Tibial artery (tissue), 4 donors: Measurements from ENCODE around the gene MGST3.
"Not testable (repeated sequence)": the region's sequence is repeated elsewhere in the genome, so short reads cannot be mapped to it uniquely, and the experiment has no call there.

Experiments
- DNase-seq, 2 donors: peaks; one replicate each; pipeline ENCODE4 v3.0.0-alpha.2; 2019
- H3K27ac ChIP-seq, 2 donors: fragments of 200-600 bp; sonication (generic) in 1 of 2; 1 replicate in 1 of 2; 2 replicates in 1 of 2; pipeline ENCODE4 v1.5.1; 2018 to 2019; ENCODE audit warnings: mild to moderate bottlenecking in 1 of 2
- H3K27me3 ChIP-seq, 2 donors: fragments of 200-600 bp; sonication (generic) in 1 of 2; one replicate each; pipeline versions ENCODE4 v1.5.1 to v1.6.0; 2016 to 2019
- H3K36me3 ChIP-seq, 3 donors: fragments of 200-600 bp; sonication (generic) in 2 of 3; one replicate each; pipeline ENCODE4 v1.5.1; 2016 to 2019; ENCODE audit warnings: mild to moderate bottlenecking in 2 of 3
- H3K4me1 ChIP-seq, 4 donors: fragments of 200-600 bp; sonication (generic) in 2 of 4; 1 replicate in 3 of 4; 2 replicates in 1 of 4; pipeline ENCODE4 v1.5.1; 2016 to 2019
- H3K4me3 ChIP-seq, 2 donors: fragments of 200-600 bp; sonication (generic) in 1 of 2; 1 replicate in 1 of 2; 2 replicates in 1 of 2; pipeline ENCODE4 v1.5.1; 2018 to 2019; ENCODE audit warnings: mild to moderate bottlenecking in 2 of 2
- H3K9me3 ChIP-seq, 3 donors: fragments of 200-600 bp; sonication (generic) in 1 of 3; one replicate each; pipeline ENCODE4 v1.5.1; 2016 to 2019
- intact Hi-C: fragments of 100-400 bp; cut with DNase I; formaldehyde crosslinking; loops from one replicate; pipeline ENCODE4 v1.15.0; 2023; ENCODE audit warnings: low total_unique reads
- TF ChIP-seq, protein P1 (sequence below), 2 experiments: fragments of 200-600 bp in 1 of 2; fragments of 450-650 bp in 1 of 2; IDR thresholded peaks; one replicate each; pipeline ENCODE4 v1.5.1; 2017 to 2019; ENCODE audit warnings: antibody characterized with exemption in 2 of 2, mild to moderate bottlenecking in 1 of 2, moderate library complexity in 1 of 2

The MGST3 gene

DNA sequence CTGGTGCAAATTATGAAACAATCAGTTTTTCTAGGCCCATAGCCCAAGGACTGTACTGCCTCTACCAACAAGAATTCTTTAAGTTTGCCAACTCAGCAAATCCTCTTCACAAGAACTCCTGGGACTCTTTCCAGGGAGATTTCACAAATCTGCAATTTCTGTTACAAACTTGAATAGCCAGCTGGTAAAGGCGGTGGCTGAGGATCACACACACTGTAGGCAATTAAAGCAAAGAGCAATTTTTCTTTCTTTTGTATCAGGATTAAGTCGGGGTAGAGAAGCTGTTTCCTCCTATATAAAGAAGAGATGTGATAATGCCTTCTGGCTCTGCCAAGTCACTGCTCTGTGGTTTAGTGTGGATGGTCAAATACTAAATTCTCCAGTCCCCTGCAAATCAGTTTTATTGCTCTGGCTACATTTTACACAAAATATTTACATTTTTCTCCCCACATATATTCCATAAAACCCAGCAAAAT is 65.6 kb downstream of the MGST3 start:
- H3K27ac ChIP-seq = no peak overlapping the region
- H3K9me3 ChIP-seq = no peaks in the 10 kb centered on the region
- H3K4me1 ChIP-seq = peaks cover 11 to 27% (median 20%) of the 10 kb centered on the region in 4 donors
- DNase-seq = peak in 1 of 2 donors; percentile 40
- H3K36me3 ChIP-seq = no peaks in the 10 kb centered on the region
- H3K27me3 ChIP-seq = no peaks in the 10 kb centered on the region
- TF ChIP-seq, protein P1, sequence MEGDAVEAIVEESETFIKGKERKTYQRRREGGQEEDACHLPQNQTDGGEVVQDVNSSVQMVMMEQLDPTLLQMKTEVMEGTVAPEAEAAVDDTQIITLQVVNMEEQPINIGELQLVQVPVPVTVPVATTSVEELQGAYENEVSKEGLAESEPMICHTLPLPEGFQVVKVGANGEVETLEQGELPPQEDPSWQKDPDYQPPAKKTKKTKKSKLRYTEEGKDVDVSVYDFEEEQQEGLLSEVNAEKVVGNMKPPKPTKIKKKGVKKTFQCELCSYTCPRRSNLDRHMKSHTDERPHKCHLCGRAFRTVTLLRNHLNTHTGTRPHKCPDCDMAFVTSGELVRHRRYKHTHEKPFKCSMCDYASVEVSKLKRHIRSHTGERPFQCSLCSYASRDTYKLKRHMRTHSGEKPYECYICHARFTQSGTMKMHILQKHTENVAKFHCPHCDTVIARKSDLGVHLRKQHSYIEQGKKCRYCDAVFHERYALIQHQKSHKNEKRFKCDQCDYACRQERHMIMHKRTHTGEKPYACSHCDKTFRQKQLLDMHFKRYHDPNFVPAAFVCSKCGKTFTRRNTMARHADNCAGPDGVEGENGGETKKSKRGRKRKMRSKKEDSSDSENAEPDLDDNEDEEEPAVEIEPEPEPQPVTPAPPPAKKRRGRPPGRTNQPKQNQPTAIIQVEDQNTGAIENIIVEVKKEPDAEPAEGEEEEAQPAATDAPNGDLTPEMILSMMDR (IDR thresholded peaks at IDR 0.05) = no peak
- intact Hi-C loops = loop anchor here (5.0 kb wide), 1 partner anchor 64 kb away; the partner anchor contains the start of gene MGST3
- H3K4me3 ChIP-seq = no peak overlapping the region

DNA sequence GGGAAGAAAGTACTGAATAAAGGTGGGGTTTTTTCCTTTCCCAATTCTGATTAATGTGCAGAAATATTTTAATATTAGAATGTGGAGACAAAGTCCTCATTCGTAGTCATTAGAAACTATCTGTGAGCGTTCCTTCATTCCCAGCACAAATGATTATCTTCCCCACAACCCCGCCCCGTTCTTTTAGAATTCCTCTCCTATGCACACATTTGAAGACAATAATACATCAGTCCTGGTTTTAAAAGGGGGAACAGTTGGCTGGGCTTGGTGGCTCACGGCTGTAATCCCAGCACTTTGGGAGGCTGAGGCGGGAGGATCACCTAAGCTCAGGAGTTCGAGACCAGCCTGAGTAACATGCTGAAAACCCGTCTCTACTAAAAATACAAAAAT is 66.5 kb downstream of the MGST3 start:
- H3K27me3 ChIP-seq = no peaks in the 10 kb centered on the region
- DNase-seq = no peak
- H3K4me1 ChIP-seq = peaks cover 11 to 27% (median 20%) of the 10 kb centered on the region in 4 donors
- H3K9me3 ChIP-seq = no peaks in the 10 kb centered on the region
- peak overlapping the region; percentile 85 to 89 for H3K4me3 ChIP-seq
- peak overlapping the region; percentile 95 to 96 for H3K27ac ChIP-seq
- TF ChIP-seq, protein P1 (IDR thresholded peaks at IDR 0.05) = no peak
- intact Hi-C loops = loop anchor here (5.0 kb wide), 1 partner anchor 65 kb away; the partner anchor contains the start of gene MGST3
- no peaks in the 10 kb centered on the region for H3K36me3 ChIP-seq

GRCh38 chr1:165697881-165698760 is 67.1 kb downstream of the MGST3 start, which contains the start of gene ALDH9A1:
TSS of gene ALDH9A1 (minus strand) at chr1:165698562. CDS start at chr1:165698558, 4 bp downstream.
- peaks cover 11 to 27% (median 20%) of the 10 kb centered on the region in 4 donors for H3K4me1 ChIP-seq
- DNase-seq = peak; percentile 83 to 95
- H3K36me3 ChIP-seq = no peaks in the 10 kb centered on the region
- H3K27ac ChIP-seq = peak within 1 kb of the TSS; percentile 95 to 96
- H3K27me3 ChIP-seq = no peaks in the 10 kb centered on the region
- TF ChIP-seq, protein P1 (IDR thresholded peaks at IDR 0.05) = peak in 1 of 2 experiments; percentile 33
- H3K9me3 ChIP-seq = no peaks in the 10 kb centered on the region
- H3K4me3 ChIP-seq = peak within 1 kb of the TSS; percentile 85 to 89
- intact Hi-C loops = loop anchor here (5.0 kb wide), 1 partner anchor 66 kb away; the partner anchor contains the start of gene MGST3

DNA sequence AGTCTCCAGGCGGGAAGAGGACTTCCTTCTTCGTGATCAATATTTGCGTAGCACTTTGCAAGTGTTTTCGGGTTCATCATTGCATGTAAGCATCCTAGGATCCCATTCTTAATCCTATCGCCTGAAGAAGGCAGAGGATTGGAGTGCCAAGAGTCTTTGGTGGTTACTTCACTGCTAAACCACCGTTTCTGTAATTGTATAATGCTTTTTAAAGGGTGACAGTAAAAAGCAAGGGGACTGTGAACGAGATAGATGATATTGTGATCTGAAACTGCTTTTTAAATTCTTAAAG is 67.7 kb downstream of the MGST3 start:
- no peaks in the 10 kb centered on the region for H3K27me3 ChIP-seq
- DNase-seq = no peak
- peak overlapping the region; percentile 85 to 89 for H3K4me3 ChIP-seq
- H3K4me1 ChIP-seq = peaks cover 11 to 27% (median 20%) of the 10 kb centered on the region in 4 donors
- TF ChIP-seq, protein P1 (IDR thresholded peaks at IDR 0.05) = no peak
- no peaks in the 10 kb centered on the region for H3K9me3 ChIP-seq
- peak overlapping the region; percentile 95 to 96 for H3K27ac ChIP-seq
- H3K36me3 ChIP-seq = no peaks in the 10 kb centered on the region
- intact Hi-C loops = loop anchor here (5.0 kb wide), 1 partner anchor 66 kb away; the partner anchor contains the start of gene MGST3

- Histone ChIP-seq H3K27ac (no peak overlapping the region), H3K27me3 (no peaks in the 10 kb centered on the region), H3K36me3 (no peaks in the 10 kb centered on the region), H3K4me1 (peaks cover 11 to 27% (median 20%) of the 10 kb centered on the region in 4 donors), H3K9me3 (no peaks in the 10 kb centered on the region), H3K4me3 (no peak overlapping the region)
- intact Hi-C loops = loop anchor here (5.0 kb wide), 1 partner anchor 67 kb away; the partner anchor contains the start of gene MGST3
- TF ChIP-seq, protein P1 (IDR thresholded peaks at IDR 0.05) = no peak
- DNase-seq = no peak
Observed at GRCh38 chr1:165699577-165699976, 68.5 kb downstream of the MGST3 start.

GRCh38 chr1:165701922-165702321 is 70.9 kb downstream of the MGST3 start:
- H3K9me3 ChIP-seq, intact Hi-C loops, H3K27ac ChIP-seq, H3K36me3 ChIP-seq, DNase-seq, H3K4me3 ChIP-seq, H3K27me3 ChIP-seq: not testable (repeated sequence)
- peaks cover 5 to 15% (median 8%) of the 10 kb centered on the region in 4 donors for H3K4me1 ChIP-seq
